COR-L47 (cell line): ENCODE data around the gene TNFRSF14.
"Not testable (repeated sequence)": the region's sequence is repeated elsewhere in the genome, so short reads cannot be mapped to it uniquely, and the experiment has no call there.

Experiments
- DNase-seq: peaks from one replicate; lab custom pipeline; 2025; lab: John Stamatoyannopoulos, UW

TNFRSF14 gene

GRCh38 chr1:2568187-2568816 is 12.1 kb downstream of the TNFRSF14 start:
- DNase-seq: not testable (repeated sequence)

DNA sequence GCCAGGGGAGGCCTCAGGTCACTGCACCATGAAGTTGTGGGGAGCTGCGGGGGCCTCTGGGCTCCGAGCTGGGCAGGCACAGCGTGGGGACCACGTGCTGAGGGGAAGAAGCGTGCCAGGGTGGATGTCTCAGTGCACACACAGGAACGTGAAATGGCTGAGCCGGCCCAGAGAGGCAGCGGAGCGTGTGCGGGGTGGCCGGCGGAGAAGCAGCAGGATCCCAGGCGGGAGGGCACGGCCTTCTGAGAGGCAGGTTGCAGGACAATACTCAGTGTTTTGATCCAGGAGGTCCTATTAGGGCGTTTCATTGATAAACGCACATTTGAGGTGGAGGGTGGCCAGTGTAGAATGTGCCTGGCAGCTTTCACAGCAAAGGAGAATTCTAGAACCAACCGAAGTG is 12.9 kb downstream of the TNFRSF14 start:
- no peak for DNase-seq

DNA sequence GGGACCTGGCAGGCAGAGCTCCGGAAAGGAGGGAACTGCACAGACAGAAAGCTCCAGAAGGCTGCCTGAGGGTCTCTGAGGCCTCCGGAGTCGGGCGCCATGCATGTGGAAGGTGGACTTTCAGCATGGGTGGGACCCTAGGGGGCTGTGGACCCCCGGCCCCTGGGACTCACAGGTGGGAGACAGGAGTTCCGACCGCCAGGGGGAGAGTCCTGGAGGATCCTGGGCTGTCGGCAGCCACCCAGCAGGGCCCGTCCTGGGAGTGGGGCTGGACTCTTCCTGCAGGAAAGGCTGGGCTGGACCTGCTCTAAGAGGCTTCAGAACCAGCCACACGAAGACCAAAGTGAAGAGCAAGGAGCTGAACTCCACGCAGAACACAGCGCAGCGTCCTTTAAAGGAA is 13.5 kb downstream of the TNFRSF14 start:
- DNase-seq: not testable (repeated sequence)

DNA sequence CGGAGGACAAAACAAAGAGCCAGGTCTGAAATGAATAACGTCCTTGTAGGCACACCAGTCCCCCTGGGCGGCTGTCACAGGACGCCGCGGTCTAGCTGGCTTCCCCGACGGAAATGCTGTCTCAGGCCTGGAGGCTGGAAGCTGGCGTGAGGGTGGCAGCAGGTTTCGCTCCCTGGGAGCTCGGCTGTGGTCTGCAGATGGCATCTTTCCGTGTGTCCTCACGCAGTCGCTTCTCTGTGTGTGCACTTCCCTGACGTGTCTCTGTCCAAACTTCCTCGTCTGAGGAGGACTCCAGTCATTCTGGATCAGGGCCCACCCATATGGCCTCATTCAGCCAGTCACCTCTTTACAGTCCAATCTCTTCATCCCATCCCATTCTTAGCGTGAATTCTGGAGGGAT is 14.2 kb downstream of the TNFRSF14 start:
- DNase-seq: no peak

- no peak for DNase-seq
Measured at GRCh38 chr1:2571348-2571747, 15.2 kb downstream of the TNFRSF14 start.

- no peak for DNase-seq
Measured at GRCh38 chr1:2573250-2573920, 17.2 kb downstream of the TNFRSF14 start.

DNA sequence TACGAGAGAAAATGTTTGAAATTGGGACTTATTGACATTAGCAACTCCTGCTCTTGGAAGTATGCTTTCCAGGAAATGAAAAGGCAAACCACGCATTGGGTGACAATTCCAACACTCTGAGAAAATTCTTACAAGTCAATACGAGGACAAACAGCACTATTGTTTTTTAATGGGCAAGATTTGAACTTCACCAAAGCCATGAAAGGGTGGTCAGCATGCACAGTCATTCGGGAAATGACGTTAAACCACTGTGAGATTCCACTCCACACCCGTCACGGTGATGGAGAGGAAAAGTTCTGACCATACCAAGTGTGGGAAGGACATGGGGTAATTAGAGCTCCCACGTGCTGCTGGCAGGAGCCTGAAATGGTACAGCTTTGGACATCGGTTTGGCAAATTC is 18.2 kb downstream of the TNFRSF14 start:
- no peak for DNase-seq

- DNase-seq: no peak
Measured at GRCh38 chr1:2575801-2576663, 19.9 kb downstream of the TNFRSF14 start.

DNA sequence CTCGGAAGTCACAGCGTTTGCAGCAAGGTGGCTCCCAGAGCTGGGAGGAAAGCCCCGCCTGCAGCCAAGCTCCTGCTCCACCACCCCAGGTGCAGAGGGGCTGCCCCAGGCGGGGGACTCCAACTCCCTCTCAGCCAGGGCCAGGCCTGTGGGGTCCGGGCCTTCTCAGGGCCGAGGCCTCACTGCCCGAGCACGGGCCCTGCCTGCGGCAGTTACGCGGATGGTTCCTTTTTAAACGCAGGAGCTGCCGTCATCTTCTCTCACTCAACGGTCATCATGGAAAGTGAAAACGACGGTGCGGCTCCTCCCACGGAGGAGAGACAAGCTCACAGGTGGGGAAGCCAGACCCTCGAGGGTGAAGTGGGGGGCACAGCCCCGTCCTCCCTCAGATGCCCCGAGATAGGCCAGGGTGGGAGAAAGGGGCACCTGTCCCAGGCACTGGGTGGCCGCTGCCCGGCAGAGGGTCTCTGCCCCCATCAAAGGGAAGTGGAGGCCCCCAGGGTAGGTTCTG is 21.4 kb downstream of the TNFRSF14 start:
- not testable (repeated sequence) for DNase-seq

DNA sequence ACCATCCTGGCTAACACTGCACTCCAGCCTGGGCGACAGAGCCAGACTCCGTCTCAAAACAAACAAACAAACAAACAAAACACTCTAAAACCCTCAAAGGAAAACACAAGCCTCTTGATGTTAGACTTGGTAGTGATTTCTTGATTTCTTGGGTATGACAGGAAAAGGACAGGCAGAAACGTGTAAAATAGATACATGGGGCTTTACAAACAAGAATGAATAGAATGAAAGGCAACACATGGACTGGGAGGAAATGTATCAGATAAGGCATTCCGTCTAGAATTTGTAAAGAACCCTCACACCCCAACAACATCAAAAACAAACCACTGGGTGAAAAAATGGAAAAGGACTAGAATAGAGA is 22.6 kb downstream of the TNFRSF14 start:
- DNase-seq: no peak

DNA sequence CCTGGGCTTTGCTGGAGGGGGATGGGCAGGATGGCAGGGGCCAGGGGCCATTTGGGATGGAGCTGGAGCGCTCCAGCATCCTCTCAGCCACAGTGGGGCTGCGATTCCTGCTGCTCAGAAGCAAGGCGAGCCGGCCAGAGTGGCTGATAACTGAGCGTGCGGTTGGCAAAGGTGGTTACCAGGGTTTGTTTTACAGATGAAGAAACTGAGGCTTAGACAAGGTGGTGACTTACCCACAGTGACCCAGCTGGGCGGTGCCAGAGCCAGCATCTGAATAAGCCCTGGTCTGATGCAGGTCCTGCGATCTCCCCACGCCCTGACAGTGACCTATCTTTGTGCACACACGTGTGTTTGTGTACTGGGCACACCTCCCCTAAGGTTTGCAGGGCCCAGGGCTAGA is 24.5 kb downstream of the TNFRSF14 start:
- no peak for DNase-seq

DNA sequence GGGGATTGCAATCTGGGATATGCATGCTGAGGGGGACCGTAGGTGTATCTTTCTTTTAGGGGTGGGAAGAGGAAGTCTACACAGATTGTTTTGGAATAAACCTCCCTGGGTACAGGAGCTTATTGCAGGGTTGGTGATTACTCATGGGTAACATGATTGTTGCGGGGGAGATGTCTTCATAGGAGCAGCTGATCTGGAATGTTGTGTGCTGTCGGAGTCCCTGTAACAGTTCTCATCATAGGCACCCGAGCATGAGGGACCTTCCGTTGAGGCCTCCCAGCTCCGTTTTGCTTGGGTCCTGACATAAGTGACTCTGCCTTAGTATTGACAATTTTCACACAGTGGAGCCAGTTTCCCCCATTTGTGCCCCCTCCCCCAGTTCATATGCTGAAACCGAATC is 26.2 kb downstream of the TNFRSF14 start:
- DNase-seq: no peak

GRCh38 chr1:2583331-2583791 is 27.2 kb downstream of the TNFRSF14 start:
- no peak for DNase-seq

GRCh38 chr1:2583871-2584351 is 27.7 kb downstream of the TNFRSF14 start:
- DNase-seq: peak; percentile 78

DNA sequence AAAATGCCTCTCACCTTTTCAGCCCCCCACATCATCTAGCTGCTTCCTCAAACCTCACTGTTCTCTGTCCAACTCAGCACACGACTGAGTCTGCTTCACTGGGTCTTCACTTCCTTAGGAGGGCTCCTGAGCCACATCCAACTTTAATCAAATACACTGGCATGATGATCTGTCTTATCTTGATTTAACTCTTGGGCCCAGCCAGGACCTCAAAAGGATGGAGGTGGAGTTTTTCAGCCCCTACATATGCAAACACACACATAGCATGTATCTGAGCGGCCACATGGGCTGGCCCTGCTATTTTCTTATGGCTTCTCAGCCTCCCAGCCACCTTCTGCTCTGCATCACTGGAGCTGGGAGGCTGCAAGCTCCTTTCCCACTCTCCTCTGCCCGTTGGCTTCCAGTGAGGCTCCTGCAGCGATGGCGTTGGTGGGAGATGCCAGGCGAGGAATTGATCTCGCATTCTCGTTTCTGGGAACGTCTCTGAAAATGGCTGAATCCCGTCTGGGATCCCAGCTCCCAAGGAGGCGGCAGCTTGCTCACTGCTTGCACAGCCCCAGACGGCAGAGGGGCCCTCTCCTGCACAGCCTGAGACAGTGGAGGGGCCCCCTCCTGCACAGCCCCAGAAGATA is 28.6 kb downstream of the TNFRSF14 start:
- DNase-seq: no peak

- peak; percentile 6 for DNase-seq
Measured at GRCh38 chr1:2585318-2586092, 29.3 kb downstream of the TNFRSF14 start.

DNA sequence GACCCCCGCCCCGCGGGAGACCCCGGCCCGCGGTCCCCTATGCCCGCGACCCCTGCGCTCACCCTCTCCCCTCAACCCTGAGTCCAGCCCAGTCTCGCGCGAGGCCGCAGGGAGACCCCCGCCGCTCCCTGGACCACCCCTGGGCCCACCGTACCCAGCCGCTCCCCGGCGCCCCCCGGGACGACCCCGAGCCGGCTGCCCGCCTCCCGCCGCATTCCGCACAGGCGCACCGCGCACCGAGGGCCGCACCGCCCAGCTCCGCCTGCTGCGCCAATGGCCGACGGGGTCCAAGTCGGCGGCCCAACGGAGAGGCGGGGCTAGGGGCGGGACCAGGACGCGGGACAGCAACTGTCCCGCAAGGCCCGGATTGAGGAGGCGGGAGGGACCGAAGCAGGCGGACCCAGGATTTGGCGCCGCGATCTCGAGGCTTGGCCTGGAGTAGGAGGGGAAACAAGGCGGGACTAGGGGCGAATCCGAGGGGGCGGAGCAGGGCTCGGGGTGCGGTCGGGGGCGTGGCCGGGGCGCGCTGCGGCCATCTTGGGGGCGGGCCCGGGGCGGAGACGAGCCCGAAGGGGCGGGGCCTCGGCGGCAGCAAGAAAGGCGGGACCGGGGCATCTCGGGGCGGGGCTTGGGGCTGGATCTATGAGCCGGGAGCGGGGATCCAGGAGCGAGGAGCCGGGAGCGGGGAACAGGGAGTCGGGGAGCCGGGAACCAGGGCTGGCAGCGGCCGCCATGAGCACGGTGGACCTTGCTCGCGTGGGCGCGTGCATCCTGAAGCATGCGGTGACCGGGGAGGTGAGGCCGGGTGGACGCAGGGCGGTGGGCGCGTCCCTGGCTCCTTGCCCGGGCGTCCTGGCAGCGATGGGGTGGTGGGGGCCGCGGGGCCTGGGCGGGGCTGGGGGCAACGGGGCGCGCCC is 30.2 kb downstream of the TNFRSF14 start, which contains the start of gene PRXL2B:
PRXL2B (plus strand) TSS at position 624 of the 917 bp plus-strand sequence; CDS start at position 733, 109 bp downstream.
- DNase-seq: peak; percentile 98

- peak; percentile 28 for DNase-seq
Measured at GRCh38 chr1:2587071-2587859, 31.1 kb downstream of the TNFRSF14 start.
